IPS-11a (cell line): ENCODE measurements around the gene FAM162A.
A peak's percentile ranks its signal among the peaks of the same experiment; 100 is the strongest.
"Not testable (repeated sequence)": the region's sequence is repeated elsewhere in the genome, so short reads cannot be mapped to it uniquely, and the experiment has no call there.

Experiments used
- H3K4me3 ChIP-seq: one replicate; pipeline ENCODE4 v1.5.1; 2013; ENCODE audit warnings: low read depth, low read length, control low read depth

Gene FAM162A

GRCh38 chr3:122416966-122417365 lies 33.0 kb downstream of the FAM162A start:
- peak overlapping the region; percentile 99 for H3K4me3 ChIP-seq

GRCh38 chr3:122421101-122421500 lies 37.1 kb downstream of the FAM162A start:
- H3K4me3 ChIP-seq: no peak overlapping the region

GRCh38 chr3:122421836-122422235 lies 37.9 kb downstream of the FAM162A start:
- H3K4me3 ChIP-seq: no peak overlapping the region

GRCh38 chr3:122427857-122428471 lies 44.0 kb downstream of the FAM162A start:
- H3K4me3 ChIP-seq: no peak overlapping the region

GRCh38 chr3:122430371-122430770 lies 46.4 kb downstream of the FAM162A start:
- H3K4me3 ChIP-seq: no peak overlapping the region

GRCh38 chr3:122435950-122436349 lies 52.0 kb downstream of the FAM162A start:
- H3K4me3 ChIP-seq: no peak overlapping the region

- H3K4me3 ChIP-seq: no peak overlapping the region
These were observed 59.1 kb downstream of the FAM162A start for GRCh38 chr3:122443090-122443489.

GRCh38 chr3:122443762-122444490 lies 59.9 kb downstream of the FAM162A start:
- H3K4me3 ChIP-seq: not testable (repeated sequence)

GRCh38 chr3:122444491-122444887 lies 60.5 kb downstream of the FAM162A start:
- not testable (repeated sequence) for H3K4me3 ChIP-seq

GRCh38 chr3:122448218-122448617 lies 64.2 kb downstream of the FAM162A start:
- not testable (repeated sequence) for H3K4me3 ChIP-seq

GRCh38 chr3:122451371-122451770 lies 67.4 kb downstream of the FAM162A start:
- no peak overlapping the region for H3K4me3 ChIP-seq

- no peak overlapping the region for H3K4me3 ChIP-seq
These were observed 72.1 kb downstream of the FAM162A start for GRCh38 chr3:122456074-122456473.

GRCh38 chr3:122457706-122458105 lies 73.7 kb downstream of the FAM162A start:
- no peak overlapping the region for H3K4me3 ChIP-seq

- no peak overlapping the region for H3K4me3 ChIP-seq
These were observed 75.0 kb downstream of the FAM162A start for GRCh38 chr3:122458992-122459391.

GRCh38 chr3:122461806-122462205 lies 77.8 kb downstream of the FAM162A start:
- H3K4me3 ChIP-seq: no peak overlapping the region
